Choroid plexus epithelial cell (primary cell): Measurements from ENCODE around the gene TAF11L10.
"Not testable (repeated sequence)": the region's sequence is repeated elsewhere in the genome, so short reads cannot be mapped to it uniquely, and the experiment has no call there.

ENCODE experiments used
- DNase-seq: peaks from one replicate; pipeline ENCODE4 v3.0.0-alpha.2; 2010; ENCODE audit warnings: low read depth
- H3K4me3 ChIP-seq: 2 replicates; pipeline ENCODE4 v1.5.1; 2011; ENCODE audit warnings: low read depth, mild to moderate bottlenecking, control low read depth, low read length, moderate library complexity
- TF ChIP-seq, protein P1 (sequence below): conservative IDR thresholded peaks from 2 replicates; pipeline ENCODE4 v1.5.1; 2011; ENCODE audit warnings: low read depth, mild to moderate bottlenecking, control low read depth, inconsistent platforms, low read length, moderate library complexity

Gene TAF11L10

DNA sequence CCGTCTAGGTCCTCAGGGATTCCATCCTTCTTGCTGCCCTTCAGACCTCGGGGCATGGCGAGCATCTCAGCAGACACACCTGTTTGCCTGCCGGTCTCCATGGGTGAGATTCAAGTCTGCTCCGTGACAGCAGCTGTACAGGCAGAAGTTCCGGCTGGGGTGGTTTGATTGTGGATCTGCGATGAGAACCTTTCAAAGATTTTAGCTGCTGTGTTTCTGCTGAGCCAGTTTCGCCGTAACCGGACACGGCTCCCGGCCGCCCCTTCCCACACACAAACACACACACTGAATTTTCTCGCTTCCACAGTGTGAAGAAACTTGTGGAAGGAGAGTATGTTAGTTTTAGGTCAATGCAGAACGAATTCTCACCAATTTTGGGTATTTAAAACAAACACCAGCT lies at the start of gene TAF11L10:
TSS of gene TAF11L10 (minus strand) at position 101 of the 400 bp plus-strand sequence.
- H3K4me3 ChIP-seq, DNase-seq: not testable (repeated sequence)

DNA sequence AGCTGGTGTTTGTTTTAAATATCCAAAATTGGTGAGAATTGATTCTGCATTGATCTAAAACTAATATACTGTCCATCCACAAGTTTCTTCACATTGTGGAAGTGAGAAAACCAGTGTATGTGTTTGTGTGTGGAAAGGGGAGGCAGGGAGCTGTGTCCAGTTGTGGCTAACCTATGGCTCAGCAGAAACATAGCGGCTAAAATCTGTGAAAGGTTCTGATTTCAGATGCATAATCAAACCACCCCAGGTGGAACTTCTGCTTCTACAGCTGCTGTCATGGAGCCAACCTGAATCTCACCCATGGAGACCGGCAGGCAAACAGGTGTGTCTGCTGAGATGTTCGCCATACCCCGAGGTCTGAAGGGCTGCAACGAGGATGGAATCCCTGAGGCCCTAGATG lies 36.5 kb upstream of the TAF11L10 start, which contains the start of gene TAF11L14:
TSS of gene TAF11L14 (plus strand) at position 301 of the 400 bp plus-strand sequence.
- no peak within 1 kb of the TSS for H3K4me3 ChIP-seq
- TF ChIP-seq, protein P1, sequence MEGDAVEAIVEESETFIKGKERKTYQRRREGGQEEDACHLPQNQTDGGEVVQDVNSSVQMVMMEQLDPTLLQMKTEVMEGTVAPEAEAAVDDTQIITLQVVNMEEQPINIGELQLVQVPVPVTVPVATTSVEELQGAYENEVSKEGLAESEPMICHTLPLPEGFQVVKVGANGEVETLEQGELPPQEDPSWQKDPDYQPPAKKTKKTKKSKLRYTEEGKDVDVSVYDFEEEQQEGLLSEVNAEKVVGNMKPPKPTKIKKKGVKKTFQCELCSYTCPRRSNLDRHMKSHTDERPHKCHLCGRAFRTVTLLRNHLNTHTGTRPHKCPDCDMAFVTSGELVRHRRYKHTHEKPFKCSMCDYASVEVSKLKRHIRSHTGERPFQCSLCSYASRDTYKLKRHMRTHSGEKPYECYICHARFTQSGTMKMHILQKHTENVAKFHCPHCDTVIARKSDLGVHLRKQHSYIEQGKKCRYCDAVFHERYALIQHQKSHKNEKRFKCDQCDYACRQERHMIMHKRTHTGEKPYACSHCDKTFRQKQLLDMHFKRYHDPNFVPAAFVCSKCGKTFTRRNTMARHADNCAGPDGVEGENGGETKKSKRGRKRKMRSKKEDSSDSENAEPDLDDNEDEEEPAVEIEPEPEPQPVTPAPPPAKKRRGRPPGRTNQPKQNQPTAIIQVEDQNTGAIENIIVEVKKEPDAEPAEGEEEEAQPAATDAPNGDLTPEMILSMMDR, result no peak
- no peak for DNase-seq

DNA sequence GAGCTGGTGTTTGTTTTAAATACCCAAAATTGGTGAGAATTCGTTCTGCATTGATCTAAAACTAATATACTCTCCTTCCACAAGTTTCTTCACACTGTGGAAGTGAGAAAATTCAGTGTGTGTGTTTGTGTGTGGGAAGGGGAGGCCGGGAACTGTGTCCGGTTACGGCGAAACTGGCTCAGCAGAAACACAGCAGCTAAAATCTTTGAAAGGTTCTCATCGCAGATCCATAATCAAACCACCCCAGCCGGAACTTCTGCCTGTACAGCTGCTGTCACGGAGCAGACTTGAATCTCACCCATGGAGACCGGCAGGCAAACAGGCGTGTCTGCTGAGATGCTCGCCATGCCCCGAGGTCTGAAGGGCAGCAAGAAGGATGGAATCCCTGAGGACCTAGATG lies 34.2 kb upstream of the TAF11L10 start, which contains the start of gene TAF11L13:
TSS of gene TAF11L13 (plus strand) at position 301 of the 400 bp plus-strand sequence.
- DNase-seq, H3K4me3 ChIP-seq: not testable (repeated sequence)

DNA sequence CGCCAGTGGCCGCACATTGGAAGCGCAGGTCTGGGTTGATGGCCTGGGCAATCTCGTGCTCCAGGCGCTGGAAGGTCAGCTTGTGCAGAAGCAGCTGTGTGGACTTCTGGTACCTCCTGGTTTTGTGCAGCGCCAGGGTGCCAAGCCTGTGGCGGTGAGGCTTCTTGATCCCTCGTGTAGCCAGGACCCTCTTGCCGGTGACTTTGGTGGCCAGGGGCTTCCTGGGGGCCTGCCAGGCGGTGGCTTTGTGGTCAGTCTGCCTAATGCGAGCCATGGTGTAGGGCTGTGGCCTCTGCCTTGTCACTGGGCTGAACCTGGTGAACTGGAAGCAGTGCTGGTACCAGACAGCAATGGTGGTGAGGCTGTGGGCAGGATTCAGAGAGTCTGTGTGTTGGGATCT lies 28.1 kb upstream of the TAF11L10 start:
- TF ChIP-seq, protein P1, result no peak
- DNase-seq, result no peak
- no peak overlapping the region for H3K4me3 ChIP-seq

DNA sequence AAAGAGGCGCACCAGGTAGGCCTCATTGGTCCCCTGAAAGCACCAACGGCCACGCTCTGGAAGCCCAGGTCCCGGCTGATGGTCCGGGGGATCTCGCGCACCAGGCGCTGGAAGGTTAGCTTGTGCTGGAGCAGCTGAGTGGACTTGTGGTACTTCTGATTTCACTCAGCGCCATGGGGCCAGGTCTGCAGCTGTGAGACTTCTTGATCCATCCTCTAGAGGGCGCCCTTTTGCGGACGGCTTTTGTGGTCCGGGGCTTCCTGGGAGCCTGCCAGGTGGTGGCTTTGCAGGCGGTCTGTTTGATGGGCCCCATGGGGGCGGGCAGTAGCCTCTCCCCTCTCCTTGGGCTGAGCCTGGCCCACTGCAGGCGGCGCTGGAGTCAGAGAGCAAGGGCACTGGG lies 23.0 kb upstream of the TAF11L10 start:
- TF ChIP-seq, protein P1, result no peak
- DNase-seq, result no peak
- no peak overlapping the region for H3K4me3 ChIP-seq

DNA sequence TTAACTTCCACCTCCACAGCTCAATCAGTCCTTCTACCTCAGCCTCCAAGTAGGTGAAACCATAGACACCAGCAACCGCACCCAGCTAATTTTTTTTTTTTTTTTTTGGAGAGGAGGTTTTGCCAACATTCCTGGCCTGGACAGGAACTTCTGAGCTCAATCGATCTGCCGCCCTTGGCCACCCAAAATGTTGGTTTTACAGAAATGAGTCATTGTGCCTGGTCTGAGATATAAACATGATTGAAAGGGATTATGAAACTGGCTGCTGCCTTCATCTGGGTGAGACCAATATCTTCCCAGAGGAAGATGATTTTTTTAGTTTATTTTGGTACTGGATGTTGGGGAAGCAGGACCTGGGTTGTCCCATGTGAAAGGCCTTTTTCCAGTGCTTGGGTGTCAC lies 21.7 kb upstream of the TAF11L10 start:
- H3K4me3 ChIP-seq, result no peak overlapping the region
- DNase-seq, result no peak
- TF ChIP-seq, protein P1, result no peak

DNA sequence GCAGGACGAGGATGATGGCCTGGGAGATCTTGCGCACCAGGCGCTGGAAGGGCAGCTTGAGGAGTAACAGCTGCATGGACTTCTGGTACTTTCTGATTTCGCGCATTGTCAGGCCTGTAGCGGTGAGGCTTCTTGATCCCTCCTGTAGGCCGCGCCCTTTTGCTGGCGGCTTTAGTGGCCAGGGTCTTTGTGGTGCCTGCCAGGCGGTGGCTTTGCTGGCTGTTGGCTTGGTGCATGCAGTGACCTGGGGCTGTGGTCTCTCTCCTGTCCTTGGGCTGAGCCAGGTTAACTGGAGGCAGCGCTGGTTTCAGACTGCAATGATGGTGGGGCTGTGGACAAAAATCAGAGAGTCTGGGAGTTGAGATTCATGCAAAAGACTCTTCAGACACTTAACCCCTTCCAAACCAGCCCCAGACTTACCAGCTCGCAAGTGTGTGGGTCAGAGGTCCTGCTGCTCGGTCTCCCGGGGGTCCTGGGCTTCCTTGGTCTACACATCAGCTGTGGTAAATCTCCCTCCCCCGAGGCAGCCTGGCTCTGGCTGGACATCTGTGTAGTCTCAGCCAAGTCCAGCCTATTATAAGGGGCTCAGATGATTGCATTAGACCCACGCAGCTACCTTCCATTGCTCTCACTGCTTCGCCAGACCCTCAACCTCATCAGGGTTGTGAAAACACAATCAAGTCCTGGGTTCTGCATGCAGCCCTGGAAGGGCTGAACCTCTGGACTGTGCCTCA lies 17.4 kb upstream of the TAF11L10 start:
- TF ChIP-seq, protein P1, result no peak
- no peak overlapping the region for H3K4me3 ChIP-seq
- no peak for DNase-seq

DNA sequence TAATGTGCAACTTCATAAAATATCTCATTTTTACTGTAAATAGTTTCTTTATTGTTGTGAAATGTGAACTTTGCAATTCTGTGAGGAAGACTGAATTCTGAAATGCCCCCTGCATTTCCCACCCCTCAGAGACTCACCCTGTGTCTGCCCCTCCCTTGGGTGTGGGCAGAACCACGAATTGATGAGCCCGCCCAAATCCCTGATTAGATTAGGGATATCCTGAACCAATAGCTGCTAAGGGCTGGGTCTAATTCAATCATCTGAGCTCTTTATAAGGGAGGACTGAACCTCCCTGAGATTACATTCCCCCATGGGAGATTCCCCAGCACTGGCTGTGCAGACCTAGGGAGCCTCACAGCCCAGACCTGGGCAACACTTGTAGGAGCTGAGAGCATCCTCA lies 12.5 kb upstream of the TAF11L10 start, which contains the start of gene TAF11L12:
TSS of gene TAF11L12 (plus strand) at position 301 of the 400 bp plus-strand sequence.
- H3K4me3 ChIP-seq, DNase-seq: not testable (repeated sequence)

DNA sequence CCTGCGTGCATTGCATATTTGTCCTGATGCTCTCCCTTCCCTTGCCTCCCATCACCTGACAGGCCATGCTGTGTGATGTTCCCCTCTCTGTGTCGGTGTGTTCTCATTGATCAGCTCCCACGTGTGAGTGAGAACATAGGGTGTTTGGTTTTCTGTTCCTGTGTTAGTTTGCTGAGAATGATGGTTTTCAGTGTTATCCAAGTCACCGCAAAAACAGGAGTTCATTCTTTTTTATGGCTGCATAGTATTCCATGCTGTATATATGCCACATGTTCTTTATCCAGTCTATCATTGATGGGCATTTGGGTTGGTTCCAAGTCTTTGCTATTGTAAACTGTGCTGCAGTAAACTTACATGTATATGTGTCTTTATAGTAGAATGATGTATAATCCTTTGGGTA lies 9.8 kb upstream of the TAF11L10 start:
- DNase-seq, H3K4me3 ChIP-seq: not testable (repeated sequence)
